ENCODE results near the gene MTG1.

DNA sequence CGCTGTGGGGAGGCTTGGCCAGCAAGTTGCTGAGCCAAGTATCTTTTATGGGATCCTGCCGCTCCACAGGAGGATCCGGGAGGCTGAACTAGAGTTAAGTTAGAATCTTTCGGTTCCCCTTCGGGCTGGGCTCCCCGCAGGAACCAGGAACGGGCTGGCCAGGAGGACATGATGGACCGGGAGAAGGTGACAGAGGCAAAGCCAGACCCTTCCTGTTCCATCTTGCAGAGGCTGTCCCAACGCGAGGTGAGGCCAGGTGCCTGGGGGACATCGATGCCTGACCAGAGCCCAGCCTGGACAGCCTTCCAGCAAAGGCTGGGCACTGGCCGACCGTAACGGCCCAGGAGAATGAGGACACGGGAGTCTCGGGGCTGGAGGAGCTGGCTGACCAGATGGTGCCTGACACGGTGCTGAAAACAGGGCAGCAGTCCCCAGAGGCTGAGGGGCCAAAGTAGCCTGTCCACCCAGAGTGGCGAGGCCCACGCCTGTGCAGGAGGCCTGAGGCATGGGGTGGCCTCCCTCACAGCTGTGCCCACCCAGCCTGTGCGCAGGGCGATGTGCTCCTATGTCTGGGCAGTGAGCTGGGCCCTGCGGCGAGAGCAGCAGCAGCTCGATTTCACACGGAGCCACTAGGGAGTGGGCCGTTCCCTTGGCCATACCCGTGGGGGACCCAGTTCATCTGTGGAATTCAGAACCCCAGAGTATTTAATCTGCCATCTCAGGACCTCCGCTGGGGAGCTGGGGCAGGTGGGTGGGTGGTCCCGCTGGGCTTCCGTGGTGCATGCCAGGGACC lies 16.7 kb upstream of the MTG1 start:
- TF ChIP-seq, protein P1, sequence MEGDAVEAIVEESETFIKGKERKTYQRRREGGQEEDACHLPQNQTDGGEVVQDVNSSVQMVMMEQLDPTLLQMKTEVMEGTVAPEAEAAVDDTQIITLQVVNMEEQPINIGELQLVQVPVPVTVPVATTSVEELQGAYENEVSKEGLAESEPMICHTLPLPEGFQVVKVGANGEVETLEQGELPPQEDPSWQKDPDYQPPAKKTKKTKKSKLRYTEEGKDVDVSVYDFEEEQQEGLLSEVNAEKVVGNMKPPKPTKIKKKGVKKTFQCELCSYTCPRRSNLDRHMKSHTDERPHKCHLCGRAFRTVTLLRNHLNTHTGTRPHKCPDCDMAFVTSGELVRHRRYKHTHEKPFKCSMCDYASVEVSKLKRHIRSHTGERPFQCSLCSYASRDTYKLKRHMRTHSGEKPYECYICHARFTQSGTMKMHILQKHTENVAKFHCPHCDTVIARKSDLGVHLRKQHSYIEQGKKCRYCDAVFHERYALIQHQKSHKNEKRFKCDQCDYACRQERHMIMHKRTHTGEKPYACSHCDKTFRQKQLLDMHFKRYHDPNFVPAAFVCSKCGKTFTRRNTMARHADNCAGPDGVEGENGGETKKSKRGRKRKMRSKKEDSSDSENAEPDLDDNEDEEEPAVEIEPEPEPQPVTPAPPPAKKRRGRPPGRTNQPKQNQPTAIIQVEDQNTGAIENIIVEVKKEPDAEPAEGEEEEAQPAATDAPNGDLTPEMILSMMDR (IDR thresholded peaks at IDR 0.05) = no peak
- TF ChIP-seq POLR2A (IDR thresholded peaks at IDR 0.05) = no peak
